Neural cell (in vitro differentiated cells): ENCODE results near the gene RTN4RL1.

Source experiments
- CTCF ChIP-seq: fragments of 450-650 bp; IDR thresholded peaks from 2 replicates; pipeline ENCODE4 v1.5.1; 2014; ENCODE audit warnings: antibody characterized with exemption, mild to moderate bottlenecking, moderate library complexity; ENCODE audit not compliant: poor library complexity, severe bottlenecking
- EP300 ChIP-seq: fragments of 450-650 bp; conservative IDR thresholded peaks from 2 replicates; pipeline ENCODE4 v1.6.1; 2014; ENCODE audit warnings: antibody characterized with exemption, mild to moderate bottlenecking, moderate library complexity; ENCODE audit not compliant: poor library complexity, severe bottlenecking
- EZH2 ChIP-seq: fragments of 200-600, 300-800 bp; shearing (Covaris generic), sonication (generic); IDR thresholded peaks from 2 replicates; pipeline ENCODE4 v1.6.1; 2014; ENCODE audit warnings: antibody characterized with exemption, low read length, borderline replicate concordance, mild to moderate bottlenecking; ENCODE audit not compliant: insufficient read depth, poor library complexity, severe bottlenecking
- MXI1 ChIP-seq: fragments of 450-650 bp; conservative IDR thresholded peaks from 2 replicates; pipeline ENCODE4 v1.6.1; 2014; ENCODE audit warnings: antibody characterized with exemption, mild to moderate bottlenecking; ENCODE audit not compliant: poor library complexity, severe bottlenecking
- POLR2AphosphoS5 ChIP-seq: IDR thresholded peaks from 2 replicates; pipeline ENCODE4 v1.6.1; 2012
- RAD21 ChIP-seq: fragments of 450-650 bp; conservative IDR thresholded peaks from 2 replicates; pipeline ENCODE4 v1.6.1; 2014; ENCODE audit warnings: antibody characterized with exemption, mild to moderate bottlenecking, moderate library complexity
- REST ChIP-seq: IDR thresholded peaks from 2 replicates; pipeline ENCODE4 v1.6.1; 2012; ENCODE audit warnings: borderline replicate concordance
- SMC3 ChIP-seq: fragments of 450-650 bp; conservative IDR thresholded peaks from 2 replicates; pipeline ENCODE4 v1.6.1; 2014; ENCODE audit warnings: antibody characterized with exemption, mild to moderate bottlenecking, moderate library complexity; ENCODE audit not compliant: poor library complexity
- TAF1 ChIP-seq: IDR thresholded peaks from 2 replicates; pipeline ENCODE4 v1.6.1; 2012; ENCODE audit warnings: low read depth

DNA sequence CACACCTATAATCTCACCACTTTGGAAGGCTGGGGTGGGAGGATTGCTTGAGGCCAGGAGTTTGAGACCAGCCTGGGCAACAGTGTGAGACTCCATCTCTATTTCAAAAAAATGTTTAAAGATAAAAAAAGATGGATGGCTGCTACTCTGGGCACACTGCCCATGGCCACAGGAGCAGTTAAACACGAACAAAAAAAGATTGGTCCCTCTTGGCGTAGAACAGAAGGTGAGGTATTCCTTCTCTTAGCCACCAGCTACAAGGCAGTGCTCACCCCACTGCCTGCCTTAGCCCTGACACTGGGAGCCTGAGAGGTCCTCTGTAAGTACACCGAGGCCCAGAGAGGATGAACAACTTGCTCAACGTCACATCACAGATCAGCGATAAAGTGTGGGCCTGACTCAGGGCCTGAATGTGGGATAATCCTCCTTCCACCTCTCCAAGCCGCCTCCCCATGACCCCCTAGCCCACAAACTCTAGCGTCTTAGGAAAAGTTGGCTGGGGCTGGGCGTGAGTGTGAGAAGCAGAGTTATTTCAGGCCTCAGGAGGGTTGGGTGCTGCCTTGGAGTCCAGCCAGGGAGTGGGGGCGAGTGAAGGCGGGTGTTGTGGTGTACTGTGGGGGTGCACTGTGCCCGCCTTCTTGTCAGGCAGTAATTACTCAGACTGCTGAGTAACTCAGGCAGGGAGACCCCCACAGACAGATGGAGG, 2.5 kb upstream of the RTN4RL1 start:
- TF ChIP-seq EP300 (no peak), CTCF (no peak), TAF1 (no peak), EZH2 (no peak), POLR2AphosphoS5 (no peak), SMC3 (no peak), MXI1 (no peak), RAD21 (no peak), REST (no peak)
